Activated CD4-positive, alpha-beta T cell treated with anti-CD3 and anti-CD28 coated beads, Interleukin-2, Interleukin-4, amounts not matched to agents 100 ng/mL and 50 ng/mL, durations not matched to agents 16 hours and 8 hours (primary cell): ENCODE results near the gene TNFRSF21.
"Not testable (repeated sequence)": the region's sequence is repeated elsewhere in the genome, so short reads cannot be mapped to it uniquely, and the experiment has no call there.

Experiments
- DNase-seq: peaks from one replicate; pipeline ENCODE4 v3.0.0-alpha.2; 2020; ENCODE audit warnings: low spot score

TNFRSF21 gene

GRCh38 chr6:47309291-47310130, at the start of gene TNFRSF21:
Gene TNFRSF21, minus strand, starts transcription at chr6:47309905. Its CDS starts 394 bp downstream, at chr6:47309511.
- peak; percentile 85 for DNase-seq

- no peak for DNase-seq
Measured at GRCh38 chr6:47358440-47359225, 48.9 kb upstream of the TNFRSF21 start.

GRCh38 chr6:47357827-47358226, 48.1 kb upstream of the TNFRSF21 start:
- no peak for DNase-seq

GRCh38 chr6:47355496-47355895, 45.8 kb upstream of the TNFRSF21 start:
- no peak for DNase-seq

- DNase-seq, result no peak
Measured at GRCh38 chr6:47353871-47354270, 44.2 kb upstream of the TNFRSF21 start.

GRCh38 chr6:47352966-47353365, 43.3 kb upstream of the TNFRSF21 start:
- no peak for DNase-seq

GRCh38 chr6:47352194-47352920, 42.7 kb upstream of the TNFRSF21 start:
- no peak for DNase-seq

GRCh38 chr6:47351621-47352020, 41.9 kb upstream of the TNFRSF21 start:
- no peak for DNase-seq

GRCh38 chr6:47349931-47350330, 40.2 kb upstream of the TNFRSF21 start:
- DNase-seq, result no peak

GRCh38 chr6:47348316-47348863, 38.7 kb upstream of the TNFRSF21 start:
- no peak for DNase-seq

GRCh38 chr6:47345761-47346160, 36.1 kb upstream of the TNFRSF21 start:
- no peak for DNase-seq

- no peak for DNase-seq
Measured at GRCh38 chr6:47344022-47344421, 34.3 kb upstream of the TNFRSF21 start.

GRCh38 chr6:47343600-47343999, 33.9 kb upstream of the TNFRSF21 start:
- DNase-seq, result no peak

GRCh38 chr6:47342824-47343223, 33.1 kb upstream of the TNFRSF21 start:
- no peak for DNase-seq

GRCh38 chr6:47337519-47337918, 27.8 kb upstream of the TNFRSF21 start:
- DNase-seq, result no peak

GRCh38 chr6:47336334-47336733, 26.6 kb upstream of the TNFRSF21 start:
- no peak for DNase-seq

- DNase-seq, result no peak
Measured at GRCh38 chr6:47335466-47335865, 25.8 kb upstream of the TNFRSF21 start.

- DNase-seq, result no peak
Measured at GRCh38 chr6:47334334-47334733, 24.6 kb upstream of the TNFRSF21 start.

- not testable (repeated sequence) for DNase-seq
Measured at GRCh38 chr6:47328606-47329005, 18.9 kb upstream of the TNFRSF21 start.

GRCh38 chr6:47328139-47328538, 18.4 kb upstream of the TNFRSF21 start:
- DNase-seq, result not testable (repeated sequence)

- no peak for DNase-seq
Measured at GRCh38 chr6:47323887-47324286, 14.2 kb upstream of the TNFRSF21 start.

- no peak for DNase-seq
Measured at GRCh38 chr6:47323321-47323720, 13.6 kb upstream of the TNFRSF21 start.
